ENCODE data around the gene MYRIP.

GRCh38 chr3:40167958-40168357 is 358.5 kb downstream of the MYRIP start:
- TF ChIP-seq POLR2AphosphoS5 (IDR thresholded peaks at IDR 0.05; ENCODE audit: low read length): no peak
- TF ChIP-seq SMC3 (IDR thresholded peaks at IDR 0.05; ENCODE audit: borderline replicate concordance, low read length): no peak
- TF ChIP-seq REST (IDR thresholded peaks at IDR 0.05; ENCODE audit: low read depth, low read length): no peak
- TF ChIP-seq NKRF (conservative IDR thresholded peaks at IDR 0.05): no peak
- TF ChIP-seq CTCF (IDR thresholded peaks at IDR 0.05 in 2 of 3, conservative IDR thresholded peaks at IDR 0.05 in 1 of 3; ENCODE audit: control insufficient read depth in 2 of 3, extremely low read depth in 1 of 3, insufficient read depth in 1 of 3, low read depth in 3 of 3, low read length in 3 of 3): no peak
- TF ChIP-seq BRCA1 (IDR thresholded peaks at IDR 0.05; ENCODE audit: low read depth, low read length): no peak
- TF ChIP-seq TCF3 (IDR thresholded peaks at IDR 0.05; ENCODE audit: borderline replicate concordance, insufficient read depth, low read depth, low read length): no peak
- no peak for TF ChIP-seq NFIC (IDR thresholded peaks at IDR 0.05; ENCODE audit: low read depth, low read length)
- no peak for TF ChIP-seq TARDBP (IDR thresholded peaks at IDR 0.05; ENCODE audit: borderline replicate concordance)
- no peak for TF ChIP-seq SKIL (IDR thresholded peaks at IDR 0.05; ENCODE audit: low read depth, poor library complexity, severe bottlenecking)
- no peak for TF ChIP-seq SP1 (IDR thresholded peaks at IDR 0.05; ENCODE audit: low read depth, low read length)
- no peak for TF ChIP-seq POLR2A (IDR thresholded peaks at IDR 0.05; ENCODE audit: low read depth, low read length)

Measured in GM12878 (cell line).